NB4 (cell line): Measurements from ENCODE around the gene GALNT15.

ENCODE experiments used
- DNase-seq: peaks from one replicate; pipeline ENCODE4 v3.0.0; 2010; ENCODE audit warnings: low read depth
- H3K4me3 ChIP-seq: one replicate; pipeline ENCODE4 v1.5.1; 2011; ENCODE audit warnings: mild to moderate bottlenecking, low read depth, low read length, moderate library complexity
- MYC ChIP-seq: IDR thresholded peaks from 2 replicates; pipeline ENCODE4 v1.6.1; 2011; ENCODE audit warnings: low read depth, low read length
- POLR2A ChIP-seq: IDR thresholded peaks from 2 replicates; pipeline ENCODE4 v1.6.1; 2011; ENCODE audit warnings: mild to moderate bottlenecking; ENCODE audit not compliant: insufficient read length; ENCODE audit errors: extremely low read depth
- TF ChIP-seq, protein P1 (sequence below): IDR thresholded peaks from one replicate; pipeline ENCODE4 v1.5.1; 2012; ENCODE audit warnings: low read depth, low read length
- TF ChIP-seq, protein P2 (sequence below): IDR thresholded peaks from 2 replicates; pipeline ENCODE4 v1.6.1; 2011; ENCODE audit warnings: low read depth, low read length

Gene GALNT15

DNA sequence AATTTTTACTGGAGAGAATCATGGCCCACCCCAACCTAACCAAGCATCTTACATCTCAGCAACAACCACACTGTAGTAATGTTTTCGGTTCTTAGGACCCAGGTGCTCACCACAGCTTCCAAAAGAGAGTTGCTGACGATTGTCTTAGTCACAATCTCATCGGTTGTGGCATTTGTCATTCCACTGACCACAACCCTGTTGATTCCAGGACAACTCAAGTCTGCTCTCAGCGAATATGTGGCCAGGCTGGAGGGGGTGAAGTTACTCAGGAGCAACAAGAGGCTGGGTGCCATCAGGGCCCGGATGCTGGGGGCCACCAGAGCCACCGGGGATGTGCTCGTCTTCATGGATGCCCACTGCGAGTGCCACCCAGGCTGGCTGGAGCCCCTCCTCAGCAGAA lies 25.9 kb downstream of the GALNT15 start:
- DNase-seq, result no peak
- TF ChIP-seq POLR2A (no peak), MYC (no peak)
- TF ChIP-seq, protein P1, sequence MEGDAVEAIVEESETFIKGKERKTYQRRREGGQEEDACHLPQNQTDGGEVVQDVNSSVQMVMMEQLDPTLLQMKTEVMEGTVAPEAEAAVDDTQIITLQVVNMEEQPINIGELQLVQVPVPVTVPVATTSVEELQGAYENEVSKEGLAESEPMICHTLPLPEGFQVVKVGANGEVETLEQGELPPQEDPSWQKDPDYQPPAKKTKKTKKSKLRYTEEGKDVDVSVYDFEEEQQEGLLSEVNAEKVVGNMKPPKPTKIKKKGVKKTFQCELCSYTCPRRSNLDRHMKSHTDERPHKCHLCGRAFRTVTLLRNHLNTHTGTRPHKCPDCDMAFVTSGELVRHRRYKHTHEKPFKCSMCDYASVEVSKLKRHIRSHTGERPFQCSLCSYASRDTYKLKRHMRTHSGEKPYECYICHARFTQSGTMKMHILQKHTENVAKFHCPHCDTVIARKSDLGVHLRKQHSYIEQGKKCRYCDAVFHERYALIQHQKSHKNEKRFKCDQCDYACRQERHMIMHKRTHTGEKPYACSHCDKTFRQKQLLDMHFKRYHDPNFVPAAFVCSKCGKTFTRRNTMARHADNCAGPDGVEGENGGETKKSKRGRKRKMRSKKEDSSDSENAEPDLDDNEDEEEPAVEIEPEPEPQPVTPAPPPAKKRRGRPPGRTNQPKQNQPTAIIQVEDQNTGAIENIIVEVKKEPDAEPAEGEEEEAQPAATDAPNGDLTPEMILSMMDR, result no peak
- TF ChIP-seq, protein P2, sequence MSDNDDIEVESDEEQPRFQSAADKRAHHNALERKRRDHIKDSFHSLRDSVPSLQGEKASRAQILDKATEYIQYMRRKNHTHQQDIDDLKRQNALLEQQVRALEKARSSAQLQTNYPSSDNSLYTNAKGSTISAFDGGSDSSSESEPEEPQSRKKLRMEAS, result no peak
- H3K4me3 ChIP-seq, result no peak overlapping the region

DNA sequence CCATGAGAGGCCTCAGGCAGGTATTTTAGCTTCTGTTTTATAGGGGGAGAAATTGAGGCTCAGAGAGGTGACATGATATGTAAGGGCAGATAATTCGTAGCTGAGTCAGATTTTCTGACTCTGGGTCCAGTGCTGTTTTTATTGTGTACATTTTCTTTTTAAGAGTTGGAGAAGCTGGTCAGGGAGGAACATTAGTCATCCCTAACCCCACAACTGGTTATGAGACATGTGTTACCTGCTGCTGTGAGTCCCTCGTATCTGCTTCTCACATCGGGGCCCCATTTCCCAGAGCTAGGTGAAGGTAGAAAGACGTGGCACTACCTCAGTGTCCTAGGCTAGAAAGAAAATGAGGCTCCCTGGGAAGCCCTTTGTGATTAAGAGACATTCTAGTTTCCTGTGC lies 28.6 kb downstream of the GALNT15 start:
- no peak for DNase-seq
- no peak overlapping the region for H3K4me3 ChIP-seq
- no peak for TF ChIP-seq POLR2A
- TF ChIP-seq, protein P2, result no peak

DNA sequence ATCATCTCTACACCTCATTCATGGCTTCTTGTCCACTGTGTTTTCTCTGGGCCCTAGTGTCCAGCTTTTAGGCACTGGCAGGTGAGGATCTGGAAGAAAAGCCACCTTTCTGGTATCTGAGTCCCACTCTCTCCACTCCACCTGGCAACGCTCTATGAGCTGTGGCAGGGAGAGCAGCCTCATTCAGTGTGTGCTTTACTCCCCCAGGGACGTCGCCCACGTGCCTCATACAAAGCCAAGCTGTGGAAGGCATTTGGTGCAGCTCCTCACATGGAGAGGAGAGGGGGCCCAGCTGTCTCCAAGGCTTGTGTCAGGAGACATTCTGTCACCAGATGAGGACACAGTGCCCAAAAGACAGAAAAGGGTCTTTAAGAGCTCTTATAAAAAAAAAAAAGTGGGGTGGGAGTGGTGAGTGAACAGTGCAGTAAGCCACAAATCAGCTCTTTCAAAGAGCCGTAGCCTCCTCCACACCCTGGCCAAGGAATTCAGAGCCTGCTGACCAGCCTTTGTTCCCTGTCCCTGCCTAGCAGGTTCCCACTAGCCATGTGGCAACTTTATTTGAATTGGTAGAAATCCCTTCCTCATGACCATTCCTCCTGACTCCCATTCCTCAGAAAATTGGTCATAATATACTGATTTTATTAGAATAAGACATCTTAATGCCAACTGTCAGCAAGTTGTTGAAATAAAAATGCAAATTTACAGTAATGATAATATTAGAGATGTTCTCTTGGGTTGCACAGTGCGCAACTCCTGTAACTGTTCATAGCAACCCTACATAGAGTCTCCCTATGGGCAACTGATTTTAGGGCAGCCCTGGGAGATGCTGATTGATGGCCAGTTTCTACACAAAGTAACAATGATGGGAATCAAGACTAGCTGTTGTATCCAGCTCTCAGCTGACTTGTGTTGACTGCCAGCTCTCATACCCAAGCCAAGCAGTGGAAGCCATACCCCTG lies 29.5 kb downstream of the GALNT15 start:
- no peak for TF ChIP-seq POLR2A
- no peak for TF ChIP-seq MYC
- TF ChIP-seq, protein P1, result no peak
- TF ChIP-seq, protein P2, result no peak
- no peak for DNase-seq
- H3K4me3 ChIP-seq, result no peak overlapping the region

DNA sequence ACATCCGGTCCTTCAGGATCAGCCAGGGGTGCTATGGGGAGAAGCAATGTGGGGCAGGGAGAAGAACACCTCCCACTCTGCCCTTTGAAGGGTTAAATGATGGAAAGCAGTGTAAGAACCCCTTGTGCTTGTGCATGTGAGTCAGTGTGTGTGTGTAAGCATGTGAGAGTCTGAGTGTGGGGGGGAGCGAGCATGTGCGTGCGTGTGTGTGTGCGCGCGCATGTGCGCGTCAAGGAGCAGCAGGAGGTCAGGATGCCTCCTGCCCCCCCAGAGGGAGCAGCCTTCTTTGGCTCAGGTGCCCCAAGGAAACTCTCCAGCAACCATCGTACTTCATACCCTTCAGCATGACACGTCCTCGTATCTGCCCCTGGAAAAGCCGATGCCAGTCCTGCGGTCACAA lies 30.3 kb downstream of the GALNT15 start:
- DNase-seq, result no peak
- TF ChIP-seq MYC, result no peak
- TF ChIP-seq, protein P1, result no peak

DNA sequence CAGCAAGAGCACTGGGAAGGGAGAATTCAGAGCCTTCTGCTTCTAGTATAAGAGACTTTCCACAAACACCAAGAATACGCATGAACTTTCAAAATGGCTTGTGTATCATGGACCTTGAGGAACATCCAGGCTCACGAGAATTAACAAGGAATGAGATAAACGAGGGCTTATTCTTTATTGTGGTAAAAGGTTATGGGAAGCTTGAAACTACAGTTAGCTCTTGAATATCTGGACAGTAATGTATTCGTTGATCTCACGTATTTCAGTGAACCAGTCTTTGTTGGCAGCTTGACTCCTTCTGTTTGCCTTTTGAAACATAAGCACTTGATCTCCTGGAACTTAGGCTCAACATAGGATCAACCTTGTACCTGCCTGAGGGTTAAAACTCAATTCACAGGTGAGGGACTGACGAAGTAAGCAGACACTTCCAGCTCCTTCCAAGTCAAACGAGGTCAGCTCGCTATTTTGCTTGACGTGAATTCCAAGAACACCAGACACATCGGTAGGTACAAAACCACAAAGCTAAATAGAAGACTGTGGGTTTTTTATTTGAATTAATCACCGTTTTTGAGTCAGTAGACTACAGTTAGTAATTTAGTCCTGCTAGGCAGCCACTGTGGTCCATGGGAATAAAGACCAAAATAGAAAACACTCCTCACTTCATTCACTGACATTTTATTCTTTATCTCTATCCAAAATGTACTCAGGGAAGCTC lies 30.8 kb downstream of the GALNT15 start:
- H3K4me3 ChIP-seq, result no peak overlapping the region
- no peak for DNase-seq
- TF ChIP-seq, protein P1, result no peak
- TF ChIP-seq POLR2A (no peak), MYC (no peak)
- TF ChIP-seq, protein P2, result no peak

More for the DNA sequence above, 30.3 kb downstream of the GALNT15 start:
- H3K4me3 ChIP-seq, result no peak overlapping the region

DNA sequence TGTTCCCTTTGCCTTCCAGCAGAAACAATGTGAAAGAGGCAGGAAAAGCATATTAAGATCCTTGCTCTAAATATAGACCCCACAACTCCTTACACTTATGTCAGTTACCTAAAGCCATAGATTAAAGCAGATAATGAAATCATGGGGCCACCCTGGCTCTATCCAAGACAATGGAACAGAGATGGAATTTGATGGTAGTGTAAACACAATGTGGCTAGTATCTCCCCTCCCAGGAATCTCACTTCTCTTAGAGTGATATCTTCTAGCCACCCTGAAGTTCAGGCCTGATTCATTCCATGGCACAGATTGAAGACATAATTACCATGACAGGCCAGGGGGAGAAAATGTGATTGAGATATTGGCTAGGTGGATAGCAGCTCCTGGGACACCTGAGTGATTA lies 32.6 kb downstream of the GALNT15 start:
- DNase-seq, result no peak
- TF ChIP-seq, protein P1, result no peak
- TF ChIP-seq MYC, result no peak
- TF ChIP-seq POLR2A, result no peak
- TF ChIP-seq, protein P2, result no peak
- no peak overlapping the region for H3K4me3 ChIP-seq
